Airway epithelial cell (primary cell): Measurements from ENCODE around the gene CABCOCO1. TPM values are rescaled to one million over a fixed set of nuclear protein-coding genes. Genes with fewer than 3 reads are reported as not detected.

ENCODE experiments used
- total RNA-seq: library from RNA; depleted of rRNA; stranded (reverse); fragments of >200 nt; gene quantifications from 2 replicates; pipeline ENCODE4 v1.2.3, GENCODE V29; 2015

CABCOCO1 gene, protein sequence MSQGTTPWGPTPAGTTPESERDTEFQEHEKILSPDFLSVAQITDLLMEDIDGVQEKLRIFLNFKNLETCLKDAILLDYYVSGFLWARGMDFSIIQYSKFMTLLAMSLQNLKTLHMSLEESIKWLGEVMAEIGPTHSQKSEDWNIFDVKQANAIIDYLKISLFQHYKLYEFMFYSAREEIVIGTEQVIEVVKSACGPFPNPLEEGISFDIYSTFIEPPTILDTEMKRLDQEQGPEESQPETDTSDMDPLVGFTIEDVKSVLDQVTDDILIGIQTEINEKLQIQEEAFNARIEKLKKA
- total RNA-seq = not detected in 2 replicates

DNA sequence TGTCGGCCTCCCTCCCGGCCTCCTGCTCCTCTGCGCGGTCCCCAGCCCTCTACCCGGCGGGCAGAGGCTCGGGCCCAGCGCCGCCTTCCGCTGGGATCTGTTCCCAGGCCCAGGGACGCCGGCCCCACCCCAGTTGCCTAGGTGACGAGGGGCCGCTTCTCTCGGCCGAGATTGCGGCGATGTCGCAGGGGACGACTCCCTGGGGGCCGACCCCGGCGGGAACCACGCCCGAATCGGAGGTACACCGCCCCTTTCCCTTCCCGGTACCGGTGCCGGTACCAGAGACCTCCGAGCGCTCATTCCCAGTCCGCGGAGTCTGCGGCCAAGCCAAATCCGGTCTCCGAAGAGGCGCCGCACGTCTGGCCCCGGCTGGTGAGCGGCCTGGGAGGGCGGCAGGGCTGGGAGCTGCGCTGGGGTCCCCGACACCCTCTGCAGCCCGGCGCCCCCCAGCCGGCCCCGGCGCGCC, at the start of gene CABCOCO1:
Gene CABCOCO1 (plus strand): TSS at position 136 of the 466 bp plus-strand sequence. CDS start 44 bp downstream, at position 180.

Other genes starting within 250 kb of the CABCOCO1 start
- gene TMEM26, start 209.5 kb upstream of the CABCOCO1 start, total RNA-seq = 0.07 TPM in 1 of 2 replicates, not detected in the other
- gene ARID5B, start 238.8 kb downstream of the CABCOCO1 start, total RNA-seq = 11.3 and 15.4 TPM in 2 replicates